ENCODE results near the gene HMGB1.

The HMGB1 gene

GRCh38 chr13:30429721-30430694 is 35.7 kb downstream of the HMGB1 start:
- peak; percentile 67 for DNase-seq

GRCh38 chr13:30429235-30429634 is 36.5 kb downstream of the HMGB1 start:
- DNase-seq: no peak

- DNase-seq: no peak
These were observed 41.8 kb downstream of the HMGB1 start for GRCh38 chr13:30423891-30424290.

- DNase-seq: peak; percentile 51
These were observed 43.5 kb downstream of the HMGB1 start, which contains the start of gene UBE2L5 for GRCh38 chr13:30422054-30422839. TSS of gene UBE2L5 (plus strand) at chr13:30422493. CDS start at chr13:30427991, 5,498 bp downstream.

- peak; percentile 35 for DNase-seq
These were observed 44.4 kb downstream of the HMGB1 start for GRCh38 chr13:30421093-30422053.

- DNase-seq: no peak
These were observed 46.8 kb downstream of the HMGB1 start for GRCh38 chr13:30418717-30419459.

- DNase-seq: no peak
These were observed 47.5 kb downstream of the HMGB1 start for GRCh38 chr13:30418075-30418716.

- DNase-seq: no peak
These were observed 49.3 kb downstream of the HMGB1 start for GRCh38 chr13:30416471-30416870.

GRCh38 chr13:30415430-30416030 is 50.2 kb downstream of the HMGB1 start:
- DNase-seq: no peak

GRCh38 chr13:30413842-30414241 is 51.9 kb downstream of the HMGB1 start:
- no peak for DNase-seq

GRCh38 chr13:30412346-30412745 is 53.4 kb downstream of the HMGB1 start:
- no peak for DNase-seq

- DNase-seq: no peak
These were observed 55.0 kb downstream of the HMGB1 start for GRCh38 chr13:30410705-30411125.

GRCh38 chr13:30409886-30410704 is 55.6 kb downstream of the HMGB1 start:
- no peak for DNase-seq

GRCh38 chr13:30408319-30409101 is 57.2 kb downstream of the HMGB1 start:
- peak; percentile 92 for DNase-seq

- DNase-seq: no peak
These were observed 58.8 kb downstream of the HMGB1 start for GRCh38 chr13:30406779-30407416.

All from CD4-positive, alpha-beta T cell treated with Interleukin-4 for 4 hours (primary cell).